COLO668 (cell line): ENCODE measurements around the gene VDR.
A peak's percentile ranks its signal among the peaks of the same experiment; 100 is the strongest.
"Not testable (repeated sequence)": the region's sequence is repeated elsewhere in the genome, so short reads cannot be mapped to it uniquely, and the experiment has no call there.

ENCODE experiments used
- DNase-seq: peaks from one replicate; lab custom pipeline; 2025; ENCODE audit not compliant: unreplicated experiment; lab: John Stamatoyannopoulos, UW

Gene VDR

DNA sequence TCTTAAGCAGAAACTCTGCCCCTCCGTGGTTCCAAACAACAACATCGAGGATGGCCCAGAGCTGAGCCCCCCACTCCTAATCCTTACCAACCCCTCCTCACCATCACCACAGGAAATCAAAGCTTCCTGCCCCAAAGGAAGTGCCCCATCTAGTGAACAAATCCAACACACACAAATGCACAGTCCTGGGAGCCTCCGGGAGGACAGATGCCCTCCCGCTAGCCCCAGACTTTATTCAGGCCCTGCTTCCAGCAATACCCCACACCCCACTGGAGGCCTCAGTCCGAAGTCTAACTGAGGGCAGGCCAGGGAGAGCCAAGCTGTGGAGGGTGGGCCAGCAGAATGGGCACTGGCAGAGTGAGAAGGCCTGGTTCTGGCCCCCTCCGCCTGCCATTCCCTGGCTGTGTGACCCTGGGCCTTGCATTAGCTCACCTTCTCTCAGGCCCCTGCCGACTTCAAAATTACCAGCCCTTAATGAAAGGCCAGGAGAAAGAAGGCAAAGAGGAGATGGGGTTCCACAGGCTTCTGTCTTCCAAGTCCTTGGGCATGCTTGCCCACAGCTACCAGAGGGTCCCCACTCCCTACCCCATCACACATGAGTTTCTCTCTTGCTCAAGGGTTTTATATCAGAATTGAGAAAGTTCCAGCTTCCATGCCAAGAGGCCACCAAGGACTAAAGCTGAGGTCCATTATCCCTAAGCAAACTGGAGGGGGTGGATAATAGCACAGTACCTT, 87.4 kb downstream of the VDR start:
- DNase-seq, result no peak

DNA sequence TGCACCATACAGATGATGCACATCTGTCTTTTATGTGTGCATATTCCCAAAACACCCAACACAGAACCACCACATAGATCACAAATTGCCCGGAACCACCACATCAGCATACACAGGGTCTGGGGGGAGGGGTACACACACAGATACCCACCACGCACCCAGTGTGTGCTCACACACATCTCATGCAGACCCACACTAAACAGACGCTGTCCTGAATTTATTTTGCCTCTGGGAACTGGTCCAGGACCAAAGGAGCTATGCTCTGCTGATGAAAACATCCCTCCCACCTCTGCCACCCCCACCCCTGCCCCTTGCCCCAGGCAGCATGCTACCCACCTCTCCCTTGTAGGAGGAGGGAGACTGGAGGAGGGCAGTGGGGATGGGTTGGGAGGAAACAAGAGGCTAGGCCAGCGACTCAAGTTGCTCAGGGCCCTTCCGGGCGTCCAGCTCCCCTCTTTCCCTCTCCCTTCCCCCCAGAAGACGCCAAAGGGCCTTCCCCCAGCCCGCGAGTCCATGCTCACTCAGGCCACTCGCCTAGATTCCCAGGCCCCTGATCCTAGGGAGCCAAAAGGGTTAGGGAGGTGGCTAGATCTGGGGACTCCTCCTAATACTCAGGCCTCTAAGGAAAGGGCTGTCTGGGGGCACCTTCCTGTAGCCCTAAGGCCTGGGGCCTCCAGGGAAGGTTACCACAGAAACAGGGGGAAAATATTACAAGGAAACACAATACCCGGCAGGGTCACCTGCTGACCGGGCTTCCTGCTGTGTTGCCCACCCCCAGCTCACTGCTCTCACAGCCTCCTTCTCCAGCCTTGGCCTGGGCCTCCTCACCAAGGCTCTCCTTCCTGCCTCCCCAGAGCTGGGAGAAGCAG, 88.2 kb downstream of the VDR start:
- DNase-seq, result no peak

DNA sequence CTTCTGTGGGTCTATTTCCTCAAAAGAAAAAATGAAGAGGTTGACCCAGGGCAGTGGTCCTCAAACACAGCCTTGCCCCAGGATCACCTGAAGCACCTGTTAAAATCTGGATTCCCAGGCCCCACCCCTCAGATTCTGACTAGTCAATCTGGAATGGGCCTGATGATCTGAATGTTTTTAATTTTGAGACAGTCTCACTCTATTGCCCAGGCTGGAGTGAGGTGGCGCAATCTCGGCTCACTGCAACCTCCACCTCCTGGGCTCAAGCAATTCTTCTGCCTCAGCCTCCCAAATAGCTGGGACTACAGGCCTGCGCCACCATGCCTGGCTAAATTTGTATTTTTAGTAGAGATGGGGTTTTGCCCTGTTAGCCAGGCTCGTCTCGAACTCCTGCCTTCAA, 89.3 kb downstream of the VDR start:
- not testable (repeated sequence) for DNase-seq

DNA sequence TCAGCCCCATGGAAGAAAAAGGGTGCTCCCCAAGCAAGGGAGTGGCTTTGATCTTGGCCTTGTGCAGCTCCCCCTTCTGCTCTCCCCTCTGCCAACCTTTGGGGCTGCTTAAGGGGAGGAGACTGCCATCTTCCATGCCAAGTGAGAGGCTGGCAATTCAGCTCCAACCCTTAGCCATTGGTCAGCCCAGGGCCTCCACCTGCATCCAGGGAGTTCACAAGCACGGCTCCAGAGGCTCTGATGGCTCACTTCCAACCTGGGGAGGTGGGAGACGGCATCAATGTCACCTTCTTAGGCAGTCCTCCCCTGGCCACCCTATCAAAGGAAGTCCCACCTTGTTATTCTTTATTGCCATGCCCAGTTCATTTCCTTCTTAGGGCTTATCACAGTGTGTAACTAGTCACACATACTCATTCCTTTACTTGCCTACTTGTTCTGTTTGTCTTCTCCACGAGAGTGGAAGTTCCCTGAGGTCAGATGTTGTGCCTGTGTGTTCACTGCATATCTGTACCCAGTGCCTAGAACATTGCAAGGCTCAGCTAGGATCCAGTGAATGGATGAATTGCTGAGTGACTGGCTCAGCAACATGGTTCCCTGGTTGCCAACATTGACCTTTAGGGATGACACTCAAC, 90.1 kb downstream of the VDR start:
- DNase-seq, result no peak

DNA sequence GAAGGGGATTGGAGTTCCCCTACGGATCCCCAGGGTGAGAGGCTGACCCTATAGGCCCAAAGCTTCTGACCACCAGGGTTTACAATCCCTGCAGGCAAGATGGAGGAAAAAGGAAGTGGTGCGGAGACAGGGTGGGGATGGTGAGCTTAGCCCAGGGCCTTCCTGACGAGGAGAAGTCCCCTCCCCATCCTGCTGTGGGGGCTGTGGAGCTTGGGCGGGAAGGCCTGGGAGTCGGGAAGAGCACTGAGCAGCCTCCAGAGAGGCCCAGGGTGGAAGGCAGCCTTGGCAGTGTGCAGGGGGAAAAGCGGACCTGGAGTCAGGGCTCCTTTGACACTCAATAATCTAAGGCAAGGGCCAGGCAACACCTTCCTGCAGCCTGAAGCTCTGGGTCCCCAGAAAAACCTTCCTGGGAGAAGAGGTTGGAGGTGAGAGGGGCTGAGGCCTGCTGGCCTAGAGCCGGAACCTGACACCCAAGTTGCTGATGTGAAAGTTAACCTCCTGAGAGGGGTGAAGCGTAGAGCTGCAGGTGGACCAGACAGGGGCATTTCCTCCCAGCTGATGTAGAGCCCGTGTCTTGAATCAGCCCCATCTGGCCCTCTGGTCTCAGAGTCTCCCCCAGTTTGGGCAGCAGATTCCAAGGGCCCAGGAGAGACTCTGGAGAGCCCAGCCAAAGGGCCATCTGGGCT, 91.1 kb downstream of the VDR start:
- no peak for DNase-seq

DNA sequence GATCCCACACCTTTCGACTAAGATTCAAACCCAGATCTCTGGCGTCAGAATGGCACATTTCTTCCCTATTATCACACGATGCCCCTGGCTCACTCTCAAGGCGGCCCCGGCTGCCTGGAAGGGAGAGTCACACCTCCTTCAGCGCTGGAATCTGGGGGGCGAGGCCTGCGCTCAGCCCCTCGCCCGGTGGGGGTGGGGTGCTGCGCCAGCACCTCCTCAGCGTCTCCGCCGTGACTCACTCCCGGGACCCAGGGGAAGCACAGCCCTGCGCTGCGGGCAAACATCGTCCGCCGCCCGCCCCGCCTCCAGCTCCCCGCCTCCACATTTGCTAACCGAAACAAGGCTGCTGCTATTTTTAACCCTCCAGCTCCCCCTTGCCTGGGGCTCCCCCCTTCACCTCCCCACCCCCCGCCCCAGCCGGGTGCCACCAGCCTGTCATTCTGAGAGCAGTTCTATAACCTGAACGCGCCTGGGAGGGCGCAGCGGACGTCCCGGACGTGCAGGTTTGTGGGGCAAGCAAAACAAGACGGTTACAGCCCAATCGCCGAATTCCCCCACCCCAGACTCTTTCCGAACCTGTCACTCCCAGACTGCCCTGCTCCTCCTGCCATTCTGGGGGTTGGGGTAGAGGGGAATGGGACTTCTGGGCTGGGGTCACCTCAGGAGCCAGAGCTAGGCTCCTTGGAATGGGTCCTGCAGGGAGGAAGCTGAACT, 91.8 kb downstream of the VDR start:
- peak; percentile 39 for DNase-seq

DNA sequence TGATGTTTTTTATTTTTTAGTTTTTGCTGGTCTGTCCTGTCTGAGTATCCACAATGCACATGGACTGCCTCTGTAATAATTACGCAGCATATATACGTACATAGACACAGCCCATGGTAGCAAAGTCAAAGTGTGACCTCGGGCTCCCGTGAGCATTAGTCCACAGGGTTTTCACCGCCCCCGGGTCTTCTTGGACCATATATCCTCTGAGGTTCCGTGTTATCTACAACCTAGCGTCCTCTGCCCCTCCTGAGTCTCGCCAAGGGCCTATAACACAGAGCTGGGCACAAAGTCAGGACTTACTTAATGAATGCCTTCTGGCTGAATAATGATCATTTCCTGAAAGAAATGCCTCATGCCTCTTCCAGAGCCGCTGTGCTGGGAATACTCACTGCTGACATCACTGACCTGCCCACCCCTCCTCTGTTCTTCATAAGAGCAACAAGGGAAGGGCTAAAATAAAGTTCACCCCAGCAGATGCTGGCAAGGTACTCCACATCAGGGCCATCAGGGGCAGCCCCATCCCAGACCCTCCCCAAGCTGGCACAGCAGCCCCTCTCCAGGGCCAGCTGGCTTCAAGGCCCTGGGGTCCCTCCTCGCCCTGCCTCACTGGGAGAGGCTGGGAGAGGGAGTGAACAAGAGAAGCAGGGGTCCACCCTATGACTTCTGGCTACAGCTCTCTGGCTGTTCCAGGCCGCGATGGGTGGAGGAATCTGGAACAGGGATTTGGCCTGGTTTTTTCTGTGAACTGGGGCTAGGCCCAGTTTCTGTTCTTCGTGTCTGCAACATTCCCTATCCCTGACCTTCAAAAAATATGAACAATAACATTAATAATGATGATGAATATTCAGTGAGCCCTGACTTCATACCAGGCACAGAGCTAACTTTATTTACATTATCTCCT, 93.0 kb downstream of the VDR start:
- DNase-seq, result no peak

DNA sequence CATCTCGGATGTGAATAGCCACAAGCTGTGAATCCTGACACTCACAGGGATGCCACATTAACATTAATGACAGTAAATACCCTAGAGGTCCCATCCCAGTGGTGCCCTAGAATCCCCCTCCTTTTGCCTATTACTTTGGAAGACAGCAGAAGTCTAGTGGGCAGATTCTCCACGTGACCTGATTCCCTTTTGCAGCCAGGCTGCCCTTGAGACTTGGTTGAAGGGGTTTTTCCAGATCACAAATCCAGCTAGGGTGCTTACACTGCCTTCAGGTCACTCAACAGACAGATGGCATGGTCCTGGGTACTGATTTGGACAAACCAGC, 93.8 kb downstream of the VDR start:
- DNase-seq, result no peak

DNA sequence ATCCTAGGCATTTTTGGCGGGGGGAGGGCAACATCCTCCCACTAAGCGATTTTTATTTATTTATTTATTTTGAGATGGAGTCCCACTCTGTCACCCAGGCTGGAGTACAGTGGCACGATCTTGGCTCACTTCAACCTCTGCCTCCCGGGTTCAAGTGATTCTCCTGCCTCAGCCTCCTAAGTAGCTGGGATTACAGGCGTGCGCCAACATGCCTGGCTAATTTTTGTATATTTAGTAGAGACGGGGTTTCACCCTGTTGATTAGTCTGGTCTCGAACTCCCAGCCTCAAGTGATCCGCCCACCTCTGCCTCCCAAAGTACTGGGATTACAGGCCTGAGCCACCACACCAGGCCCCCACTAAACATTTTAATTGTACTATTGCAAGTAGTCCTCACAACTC, 95.3 kb downstream of the VDR start:
- not testable (repeated sequence) for DNase-seq

DNA sequence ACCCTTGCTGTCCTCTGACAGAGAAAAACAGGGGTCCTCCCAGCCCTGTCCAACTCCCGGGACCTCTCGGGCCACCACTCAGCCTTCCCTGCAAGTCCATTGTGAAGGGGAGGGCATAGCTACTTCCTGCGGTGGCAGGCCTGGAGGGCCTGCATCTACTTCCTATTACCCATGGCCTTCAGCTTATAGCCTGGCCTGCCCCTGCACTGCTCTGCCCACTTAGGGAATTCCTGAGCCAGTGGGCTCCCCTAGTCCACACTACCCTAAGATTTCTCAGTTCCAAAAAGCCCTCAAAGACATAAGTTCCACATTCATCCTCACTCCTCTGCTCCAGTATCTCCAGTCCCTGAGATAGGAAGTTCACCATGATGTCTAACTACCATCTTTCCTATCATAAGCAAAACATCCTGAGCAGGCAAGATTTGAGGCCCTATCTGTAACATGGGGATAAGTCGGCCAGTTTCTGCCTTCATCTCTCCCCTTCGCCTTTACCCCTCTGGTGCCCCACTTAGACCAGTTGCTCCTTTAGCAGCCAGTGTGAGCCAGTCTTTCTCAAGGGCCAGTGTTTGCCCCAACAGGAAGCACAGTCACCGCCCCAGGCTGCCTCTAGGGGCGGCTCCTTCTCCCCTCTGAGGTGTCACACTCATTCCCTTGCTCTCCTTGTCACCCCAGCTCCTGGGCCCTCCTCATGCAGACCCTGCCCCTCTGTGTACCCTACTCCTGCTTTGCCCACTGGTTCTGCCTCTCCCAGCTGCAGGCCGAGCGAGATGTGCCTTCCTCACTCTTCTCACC, 96.0 kb downstream of the VDR start:
- no peak for DNase-seq

DNA sequence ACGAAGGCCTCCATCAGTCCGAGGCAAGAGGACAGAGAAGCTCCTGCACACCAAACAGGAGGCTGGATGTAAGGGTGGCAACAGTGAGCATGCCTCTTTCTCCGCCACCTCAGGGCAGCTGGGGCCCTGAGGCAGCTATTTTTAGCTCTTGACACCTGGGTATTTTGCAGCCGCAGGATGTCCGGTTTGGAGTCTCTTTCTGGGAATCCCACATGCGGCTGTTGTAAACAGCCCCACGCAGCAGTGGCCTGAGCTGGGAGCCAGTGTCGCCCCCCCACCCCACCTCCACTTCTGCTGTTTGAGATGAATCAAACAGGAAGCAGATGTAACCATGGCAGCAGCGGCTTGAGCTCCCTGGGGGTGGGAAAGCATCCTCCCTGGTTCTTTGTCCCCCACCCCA, 96.7 kb downstream of the VDR start:
- peak; percentile 33 for DNase-seq

DNA sequence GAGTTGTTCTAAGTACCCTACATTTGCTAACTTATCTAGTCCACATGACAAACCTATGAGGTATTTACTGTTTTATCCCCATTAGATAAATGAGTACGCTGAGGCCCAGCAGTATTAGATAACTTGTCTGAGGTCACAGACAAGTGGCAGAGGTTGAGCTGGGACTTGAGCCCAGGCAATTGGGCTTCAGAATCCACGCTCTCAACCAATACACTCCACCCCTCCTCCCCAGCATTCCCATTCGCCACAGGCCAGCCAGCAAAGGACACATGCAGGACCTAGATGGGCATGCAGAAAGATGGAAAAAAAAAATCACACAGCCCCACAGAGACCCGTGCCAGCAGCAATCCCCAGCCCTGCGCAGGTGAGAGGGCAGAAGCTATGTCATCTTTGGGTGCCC, 97.5 kb downstream of the VDR start:
- DNase-seq, result no peak

DNA sequence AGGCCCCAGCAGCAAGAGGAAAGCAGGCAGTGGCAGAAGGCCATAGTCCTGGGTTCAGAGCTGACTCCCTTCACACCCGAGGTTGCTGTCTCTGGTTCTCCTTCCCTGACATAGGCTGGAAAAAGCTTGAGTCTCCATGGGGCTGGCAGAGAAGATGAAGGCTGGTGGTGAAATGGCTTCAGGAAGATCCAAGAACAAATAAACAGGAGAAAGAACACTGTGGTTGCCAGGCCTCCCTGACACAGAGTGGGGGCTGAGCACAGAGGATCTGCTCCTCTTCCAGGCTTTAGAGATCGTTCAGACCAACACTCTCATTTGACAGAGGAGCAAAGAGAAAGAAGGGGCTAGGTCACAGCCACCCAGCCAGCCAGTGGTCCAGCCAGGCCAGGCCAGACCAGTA, 99.4 kb downstream of the VDR start:
- DNase-seq, result no peak

DNA sequence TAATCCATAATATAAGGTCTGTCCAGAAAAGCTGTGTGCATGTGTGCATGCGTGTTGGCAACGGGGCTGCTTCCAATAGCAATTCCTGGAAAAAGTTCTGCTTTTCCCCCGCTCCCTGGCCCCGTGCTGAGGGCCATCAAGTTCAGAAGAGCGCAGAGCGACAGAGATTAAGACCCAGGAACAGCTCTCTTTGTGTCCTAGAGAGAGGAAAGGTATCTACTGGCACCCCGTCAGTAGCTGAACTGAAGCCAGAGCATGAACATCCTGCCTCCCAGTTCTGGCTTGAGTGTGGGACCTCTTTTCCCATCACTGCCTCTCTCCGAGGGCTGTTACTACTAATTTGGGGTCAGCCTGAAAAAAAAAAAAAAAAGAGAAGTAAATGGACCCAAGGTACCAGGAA, 100.6 kb downstream of the VDR start:
- DNase-seq, result no peak

DNA sequence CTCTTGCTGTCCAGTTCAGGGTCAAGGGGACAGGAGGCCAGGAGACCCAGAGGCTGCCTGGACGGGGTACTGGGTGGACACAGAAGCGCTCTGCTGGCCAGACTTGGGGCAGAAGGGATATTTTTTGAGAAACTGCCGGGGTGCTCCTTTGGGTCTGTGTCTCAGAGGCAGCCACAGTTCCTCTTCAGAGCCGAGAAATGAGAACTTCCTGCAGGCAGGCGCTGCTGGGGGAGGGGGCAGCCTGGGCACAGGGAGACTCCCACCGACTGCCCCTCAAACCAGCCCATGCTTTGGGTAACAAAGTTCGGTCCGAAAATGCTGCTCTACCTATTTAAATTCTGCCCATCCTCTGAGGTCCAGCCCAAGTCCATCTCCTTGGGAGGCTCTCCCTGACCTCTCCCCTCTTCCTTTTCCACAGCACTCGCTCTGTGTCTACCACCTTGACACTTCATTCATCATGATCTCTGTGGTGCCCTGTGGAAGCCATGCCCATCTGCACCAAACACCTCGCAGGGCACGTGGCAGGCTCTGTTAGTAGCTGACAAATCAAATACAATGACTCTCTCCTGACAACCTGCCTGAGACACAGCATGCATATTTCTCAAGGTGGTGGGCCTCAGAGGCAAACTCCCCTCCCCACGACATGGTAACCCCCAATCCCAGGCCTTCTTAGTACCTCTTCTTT, 101.5 kb downstream of the VDR start:
- no peak for DNase-seq

DNA sequence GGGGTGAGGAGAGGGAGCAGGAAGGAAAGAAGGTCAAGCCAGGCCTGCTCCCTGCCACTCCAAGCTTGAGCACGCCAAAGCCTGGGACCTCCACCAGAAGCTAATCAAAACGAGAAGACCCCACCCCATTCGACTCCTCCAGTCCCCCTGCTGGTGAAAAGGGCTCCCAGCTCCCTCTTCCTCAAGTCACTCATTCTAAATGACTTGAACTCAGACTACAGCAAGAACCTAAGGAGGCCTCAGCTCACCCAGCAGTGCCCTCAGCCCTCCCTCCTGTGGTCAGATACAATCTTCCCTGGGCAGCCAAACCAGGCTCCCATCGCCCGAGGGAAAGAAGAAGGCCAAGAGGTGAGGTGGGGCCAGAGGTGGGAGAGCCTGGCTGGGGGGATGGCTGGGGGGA, 102.5 kb downstream of the VDR start:
- DNase-seq, result no peak

DNA sequence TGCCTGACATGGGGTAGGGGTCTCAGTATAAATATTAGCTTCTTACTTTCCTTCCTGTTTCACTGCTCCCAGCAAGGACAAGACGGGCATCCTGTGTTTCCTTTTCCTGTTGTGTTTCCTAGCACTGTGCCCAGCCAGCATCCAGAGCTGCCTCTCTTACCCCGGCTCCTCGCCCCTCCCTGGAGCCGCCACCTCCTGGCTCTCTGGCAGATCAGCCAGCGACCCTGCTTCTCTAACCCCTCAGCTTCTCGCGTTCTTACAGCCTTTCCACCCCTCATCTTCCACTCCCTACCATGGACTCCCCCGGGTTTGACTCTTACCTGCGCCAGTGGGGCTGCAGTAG, 102.9 kb downstream of the VDR start:
- DNase-seq, result no peak

DNA sequence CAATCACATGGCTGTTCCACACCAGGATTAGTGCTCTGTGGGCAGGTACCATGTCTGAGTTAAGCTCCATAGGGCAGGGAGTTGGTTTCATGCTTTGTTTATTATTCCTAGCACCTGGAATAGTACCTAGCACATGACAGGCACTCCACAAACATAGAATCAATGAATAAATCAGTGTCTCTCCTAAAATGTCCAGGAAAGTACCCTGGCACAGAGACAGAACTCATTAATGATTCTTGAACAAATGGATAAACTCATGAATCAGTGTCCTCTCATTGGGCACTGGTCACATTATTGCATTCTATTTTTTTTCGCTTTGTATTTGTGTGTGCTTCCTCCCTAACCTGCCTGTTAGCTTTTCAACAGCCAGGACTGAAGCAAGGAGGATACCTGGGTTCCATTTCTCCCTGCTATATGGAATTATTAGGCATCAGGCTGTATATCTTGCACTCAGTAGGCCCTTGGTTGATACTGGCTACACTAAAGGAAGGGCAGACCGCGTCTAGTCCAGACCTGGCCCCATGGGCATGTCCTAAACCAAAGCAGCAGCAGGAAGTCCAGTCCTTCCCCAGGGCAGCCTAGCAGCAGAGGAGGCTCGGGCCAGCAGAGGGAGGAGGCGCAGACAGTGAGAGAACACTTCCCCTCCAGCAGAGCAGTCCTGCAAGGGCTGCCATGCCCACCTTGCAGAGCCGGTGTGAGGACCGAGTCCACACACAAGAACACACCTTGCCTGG, 103.5 kb downstream of the VDR start:
- DNase-seq, result no peak
